Right lobe of liver (tissue), 6 donors: ENCODE measurements around the gene HBEGF. TPM values are rescaled to one million over a fixed set of nuclear protein-coding genes. Genes with fewer than 3 reads are reported as not detected.
A peak's percentile ranks its signal among the peaks of the same experiment; 100 is the strongest.

Experiments
- ATAC-seq, 4 donors: fragments of 200-7000 bp; cut with Tn5 transposase; one replicate each; pipeline ENCODE4 v1.9.1; 2020; ENCODE audit warnings: mild to moderate bottlenecking in 4 of 4, moderate library complexity in 4 of 4
- DNase-seq, 3 donors: peaks; one replicate each; pipeline ENCODE4 v3.0.0-alpha.2; 2020
- H3K27ac ChIP-seq, 3 donors: fragments of 200-600 bp; one replicate each; pipeline ENCODE4 v1.8.0; 2022
- H3K27me3 ChIP-seq, 2 donors: fragments of 200-600 bp; one replicate each; pipeline ENCODE4 v1.8.0; 2022
- H3K36me3 ChIP-seq, 4 donors: fragments of 200-600 bp; sonication (generic) in 1 of 4; one replicate each; pipeline versions ENCODE4 v1.5.1 to v1.8.0; 2017 to 2022; ENCODE audit warnings: control low read depth in 1 of 4
- H3K4me1 ChIP-seq, 4 donors: fragments of 200-600 bp; sonication (generic) in 1 of 4; one replicate each; pipeline versions ENCODE4 v1.5.1 to v1.8.0; 2017 to 2022; ENCODE audit warnings: control low read depth in 1 of 4
- H3K4me3 ChIP-seq, 3 donors: fragments of 200-600 bp; one replicate each; pipeline ENCODE4 v1.8.0; 2022
- H3K9me3 ChIP-seq, 4 donors: fragments of 200-600 bp; sonication (generic) in 1 of 4; one replicate each; pipeline versions ENCODE4 v1.5.1 to v1.8.0; 2017 to 2022; ENCODE audit warnings: control low read depth in 1 of 4
- CTCF ChIP-seq, 4 donors: fragments of 200-600 bp in 3 of 4; fragments of 450-650 bp in 1 of 4; IDR thresholded peaks; one replicate each; pipeline versions ENCODE4 v1.5.1 to v1.8.0; 2016 to 2022; ENCODE audit warnings: antibody characterized with exemption in 4 of 4, mild to moderate bottlenecking in 2 of 4
- POLR2A ChIP-seq: fragments of 450-650 bp; IDR thresholded peaks from one replicate; pipeline ENCODE4 v1.6.1; 2017; ENCODE audit warnings: antibody characterized with exemption, mild to moderate bottlenecking
- WGBS: methylation state at CpG from one replicate; pipeline ENCODE4 v1.1.6; 2018; ENCODE audit warnings: low coverage, low lambda C conversion rate; ENCODE audit not compliant: insufficient coverage; ENCODE audit errors: missing lambda C conversion rate; 5-methylcytosine and 5-hydroxymethylcytosine counted together
- intact Hi-C, 2 donors: fragments of 100-400 bp; cut with DNase I; formaldehyde crosslinking; loops; one replicate each; pipeline versions ENCODE4 v1.11.2 to v1.14.1; 2022
- total RNA-seq, 6 experiments: library from RNA; depleted of rRNA in 2 of 6; stranded (reverse); fragments of >200 nt in 2 of 6; fragmentation: NEBNext Ultra II Directional in 3 of 6; extraction: Animal tissue kit (Norgen Biotek cat#: 25700) in 3 of 6; gene quantifications; one replicate each; pipeline versions ENCODE4 v1.1.0 to v1.2.4, GENCODE V29; 2016 to 2023
- donor health status: DM: no; HTN: yes; CAD: no.
- donor health status: DM: no; HTN: no; CAD: no.
- donor health status: DM: no; HTN: no; CAD: no.
- donor health status: DM: no; HTN: yes; CAD: no.
- donor health status: DM: no; HTN: yes; CAD: no.

HBEGF gene
- total RNA-seq, 6 experiments from 2014 or later = 0.42 to 1.8 (median 0.78) TPM

GRCh38 chr5:140324617-140325241 is 21.7 kb downstream of the HBEGF start:
- ATAC-seq = peak; percentile 20 to 46 (median 34)
- H3K9me3 ChIP-seq = no peaks in the 10 kb centered on the region
- TF ChIP-seq POLR2A (no peak), CTCF (IDR thresholded peaks at IDR 0.05) (no peak)
- H3K36me3 ChIP-seq = no peaks in the 10 kb centered on the region
- intact Hi-C loops = no loop called here
- peaks cover 0 to 7% (median 0%) of the 10 kb centered on the region in 4 donors for H3K4me1 ChIP-seq
- DNase-seq = no peak
- H3K27ac ChIP-seq = no peak overlapping the region
- no peaks in the 10 kb centered on the region for H3K27me3 ChIP-seq
- WGBS = 55% methylated on average over 1 of the region's 1 CpG
- no peak overlapping the region for H3K4me3 ChIP-seq

- no peak overlapping the region for H3K4me3 ChIP-seq
- H3K9me3 ChIP-seq = no peaks in the 10 kb centered on the region
- H3K27ac ChIP-seq = no peak overlapping the region
- no peaks in the 10 kb centered on the region for H3K36me3 ChIP-seq
- no peak for DNase-seq
- peaks cover 0 to 7% (median 0%) of the 10 kb centered on the region in 4 donors for H3K4me1 ChIP-seq
- intact Hi-C loops = no loop called here
- 58% methylated on average over 5 of the region's 5 CpGs for WGBS
- H3K27me3 ChIP-seq = no peaks in the 10 kb centered on the region
- no peak for ATAC-seq
- TF ChIP-seq CTCF (IDR thresholded peaks at IDR 0.05) (no peak), POLR2A (no peak)
Observed at GRCh38 chr5:140324041-140324600, 22.3 kb downstream of the HBEGF start.

- Histone ChIP-seq H3K27me3 (no peaks in the 10 kb centered on the region), H3K27ac (no peak overlapping the region), H3K4me3 (no peak overlapping the region), H3K36me3 (no peaks in the 10 kb centered on the region), H3K4me1 (peaks cover 0 to 7% (median 0%) of the 10 kb centered on the region in 4 donors), H3K9me3 (no peaks in the 10 kb centered on the region)
- intact Hi-C loops = no loop called here
- DNase-seq (no peak), ATAC-seq (peak in 3 of 4 donors; percentile 9 to 39 (median 37))
- 56% methylated on average over 5 of the region's 9 CpGs for WGBS
- TF ChIP-seq POLR2A (no peak), CTCF (IDR thresholded peaks at IDR 0.05) (no peak)
Observed at GRCh38 chr5:140322751-140323731, 23.4 kb downstream of the HBEGF start.

- Histone ChIP-seq H3K9me3 (no peaks in the 10 kb centered on the region), H3K4me1 (peaks cover 0 to 7% (median 0%) of the 10 kb centered on the region in 4 donors), H3K4me3 (no peak overlapping the region), H3K36me3 (no peaks in the 10 kb centered on the region), H3K27me3 (no peaks in the 10 kb centered on the region), H3K27ac (no peak overlapping the region)
- intact Hi-C loops = no loop called here
- peak; percentile 44 to 70 (median 58) for DNase-seq
- ATAC-seq = peak; percentile 66 to 77 (median 70)
- 50% methylated on average over 2 of the region's 2 CpGs for WGBS
- no peak for TF ChIP-seq POLR2A
- no peak for TF ChIP-seq CTCF (IDR thresholded peaks at IDR 0.05)
Observed at GRCh38 chr5:140321796-140322195, 24.6 kb downstream of the HBEGF start.
